ENCODE results near the gene F12. TPM values are rescaled to one million over a fixed set of nuclear protein-coding genes. Genes with fewer than 3 reads are reported as not detected.

Gene F12
- total RNA-seq, 1 experiment from 2014 or later = 30.0 TPM

DNA sequence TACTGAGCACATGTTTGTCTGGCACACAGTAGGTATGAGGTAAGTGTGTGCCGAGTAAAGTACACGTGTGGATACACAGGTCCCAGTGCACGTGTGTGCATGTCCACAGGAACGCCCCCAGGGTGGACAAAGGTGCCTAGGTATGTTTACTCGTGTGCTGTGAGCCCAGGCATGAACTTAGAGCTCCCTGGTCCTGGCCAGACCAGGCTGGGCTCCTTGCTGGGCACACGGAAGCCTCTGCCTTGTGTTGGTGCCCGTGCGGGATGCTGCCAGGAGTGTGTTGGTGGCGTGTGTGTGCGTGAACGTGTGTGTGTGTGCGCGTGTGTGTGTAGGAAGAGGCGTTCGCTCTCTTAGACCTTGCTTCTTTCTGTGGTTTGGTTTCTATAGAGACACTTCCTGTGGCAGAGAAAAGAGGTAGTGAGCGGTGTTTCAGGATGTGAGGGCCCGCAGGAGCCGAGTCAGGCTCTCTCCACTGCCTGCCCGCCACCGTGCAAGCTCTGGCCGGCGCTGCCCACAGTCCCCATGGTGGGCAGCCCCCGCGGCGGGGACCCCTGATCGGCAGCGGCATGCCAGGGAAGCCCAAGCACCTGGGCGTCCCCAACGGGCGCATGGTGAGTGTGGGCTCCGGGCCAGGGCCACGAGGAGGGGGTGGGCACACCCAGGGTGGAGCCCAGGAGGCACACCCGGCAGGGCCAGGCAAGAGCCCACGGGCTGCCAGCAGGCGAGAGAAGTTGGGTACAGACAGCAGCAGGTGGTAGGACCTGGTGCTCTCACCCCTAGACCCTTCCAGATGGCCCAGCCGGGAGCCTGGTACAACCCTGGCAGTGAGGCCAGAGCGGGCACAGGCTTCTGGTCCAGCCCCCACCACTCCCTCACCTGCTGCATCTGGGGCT lies 51.7 kb downstream of the F12 start, which contains the start of gene RGS14:
TSS of gene RGS14 (plus strand) at position 466 of the 893 bp plus-strand sequence. CDS start at position 567, 101 bp downstream.
- no peaks in the 10 kb centered on the region for H4K20me1 ChIP-seq (ENCODE audit: insufficient read depth)
- H3K27me3 ChIP-seq (ENCODE audit: insufficient read depth, low read length) = no peaks in the 10 kb centered on the region
- DNase-seq (ENCODE audit: low read depth, low spot score) = no peak
- CTCF ChIA-PET = interaction anchor here (2.0 kb wide), 1 partner anchor 13 kb away, joined by 5 read pairs; no protein-coding TSS in a partner anchor
- RAD21 ChIA-PET (ENCODE audit: low non-redundant PET in 1 of 2, low total read pairs in 2 of 2, uncharacterized antibody in 2 of 2, unreplicated experiment in 2 of 2) = no interaction called here
- intact Hi-C loops (cut with micrococcal nuclease) = no loop called here
- no peaks in the 10 kb centered on the region for H3K9me2 ChIP-seq (ENCODE audit: insufficient read depth)
- H2AFZ ChIP-seq (ENCODE audit: low read depth, low read length, poor library complexity, severe bottlenecking) = no peak within 1 kb of the TSS
- no peak within 1 kb of the TSS for H3K4me3 ChIP-seq (replicated peaks in 1 of 2; ENCODE audit: low read depth in 1 of 2, low read length in 2 of 2)
- POLR2A ChIA-PET = no interaction called here
- peaks cover 5 to 14% of the 10 kb centered on the region in 2 experiments; a peak in 3 of 4 replicates for H3K4me1 ChIP-seq (ENCODE audit: control insufficient read depth in 1 of 2, insufficient read depth in 2 of 2, low read length in 2 of 2)
- TF ChIP-seq FOSL1 (IDR thresholded peaks at IDR 0.05; ENCODE audit: low read depth) = no peak
- no peak for TF ChIP-seq ZNF274 (IDR thresholded peaks at IDR 0.05; ENCODE audit: low read depth, low read length)
- TF ChIP-seq, protein P1, sequence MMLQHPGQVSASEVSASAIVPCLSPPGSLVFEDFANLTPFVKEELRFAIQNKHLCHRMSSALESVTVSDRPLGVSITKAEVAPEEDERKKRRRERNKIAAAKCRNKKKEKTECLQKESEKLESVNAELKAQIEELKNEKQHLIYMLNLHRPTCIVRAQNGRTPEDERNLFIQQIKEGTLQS (IDR thresholded peaks at IDR 0.05) = no peak
- no peaks in the 10 kb centered on the region for H3K36me3 ChIP-seq (ENCODE audit: control insufficient read depth in 1 of 2, insufficient read depth in 2 of 2, low read length in 2 of 2)
- no peak within 1 kb of the TSS for H3K27ac ChIP-seq (ENCODE audit: low read depth, low read length)
- H3K4me2 ChIP-seq (ENCODE audit: low read length) = no peak within 1 kb of the TSS
- no peak within 1 kb of the TSS for H3K9ac ChIP-seq (ENCODE audit: low read length)
- H3K9me3 ChIP-seq (ENCODE audit: control insufficient read depth in 1 of 2, insufficient read depth in 1 of 2, low read depth in 1 of 2, low read length in 2 of 2) = peaks cover 0 to 4% of the 10 kb centered on the region in 2 experiments; a peak in 1 of 4 replicates
- H3K79me2 ChIP-seq (ENCODE audit: insufficient read depth, low read length) = no peaks in the 10 kb centered on the region
- BruUV-seq (replicated peaks) = no TSS peak
- no peak for ATAC-seq

DNA sequence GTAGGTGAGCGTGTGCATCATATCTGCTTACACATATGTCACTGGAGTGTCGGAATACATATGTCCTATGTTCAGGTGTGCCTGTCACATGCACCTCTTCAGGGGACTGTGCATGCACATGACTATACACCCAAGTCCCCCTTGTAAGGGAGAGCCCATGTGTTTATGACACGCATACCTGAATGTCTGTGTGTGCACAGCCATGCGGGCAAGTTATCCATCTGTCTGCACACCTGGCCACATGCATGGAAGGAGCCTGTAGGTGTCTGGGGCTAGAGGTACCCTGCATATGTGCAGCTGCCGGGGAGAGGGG lies 52.3 kb downstream of the F12 start:
- ChIA-PET POLR2A (no interaction called here), RAD21 (ENCODE audit: low non-redundant PET in 1 of 2, low total read pairs in 2 of 2, uncharacterized antibody in 2 of 2, unreplicated experiment in 2 of 2) (no interaction called here), CTCF (interaction anchor here (3.2 kb wide), 1 partner anchor 12 kb away, joined by 15 read pairs; no protein-coding TSS in a partner anchor)
- TF ChIP-seq POLR2A (IDR thresholded peaks at IDR 0.05; ENCODE audit: borderline replicate concordance, extremely low read depth, insufficient read depth, insufficient read length) (no peak), EZH2 (IDR thresholded peaks at IDR 0.05) (no peak), SRF (IDR thresholded peaks at IDR 0.05; ENCODE audit: low read depth) (no peak), ELF1 (IDR thresholded peaks at IDR 0.05; ENCODE audit: borderline replicate concordance, low read depth) (no peak), EGR1 (IDR thresholded peaks at IDR 0.05; ENCODE audit: low read depth) (no peak)
- H3K9me2 ChIP-seq (ENCODE audit: insufficient read depth) = no peaks in the 10 kb centered on the region
- no peaks in the 10 kb centered on the region for H3K27me3 ChIP-seq (ENCODE audit: insufficient read depth, low read length)
- H3K9me3 ChIP-seq (ENCODE audit: control insufficient read depth in 1 of 2, insufficient read depth in 1 of 2, low read depth in 1 of 2, low read length in 2 of 2) = peaks cover 0 to 4% of the 10 kb centered on the region in 2 experiments; a peak in 1 of 4 replicates
- DNase-seq (ENCODE audit: low read depth, low spot score) (no peak), ATAC-seq (no peak)
- no peak overlapping the region for H2AFZ ChIP-seq (ENCODE audit: low read depth, low read length, poor library complexity, severe bottlenecking)
- no peaks in the 10 kb centered on the region for H3K79me2 ChIP-seq (ENCODE audit: insufficient read depth, low read length)
- H3K4me3 ChIP-seq (replicated peaks in 1 of 2; ENCODE audit: low read depth in 1 of 2, low read length in 2 of 2) = no peak overlapping the region
- H3K9ac ChIP-seq (ENCODE audit: low read length) = no peak overlapping the region
- no peak overlapping the region for H3K27ac ChIP-seq (ENCODE audit: low read depth, low read length)
- no peaks in the 10 kb centered on the region for H3K36me3 ChIP-seq (ENCODE audit: control insufficient read depth in 1 of 2, insufficient read depth in 2 of 2, low read length in 2 of 2)
- no TSS peak for BruUV-seq (replicated peaks)
- no peak overlapping the region for H3K4me2 ChIP-seq (ENCODE audit: low read length)
- peaks cover 2 to 11% of the 10 kb centered on the region in 2 experiments; a peak in 2 of 4 replicates for H3K4me1 ChIP-seq (ENCODE audit: control insufficient read depth in 1 of 2, insufficient read depth in 2 of 2, low read length in 2 of 2)
- no peaks in the 10 kb centered on the region for H4K20me1 ChIP-seq (ENCODE audit: insufficient read depth)
- intact Hi-C loops (cut with micrococcal nuclease) = no loop called here
